ENCODE data around the gene KLLN. TPM values are rescaled to one million over a fixed set of nuclear protein-coding genes. Genes with fewer than 3 reads are reported as not detected.
"Not testable (repeated sequence)": the region's sequence is repeated elsewhere in the genome, so short reads cannot be mapped to it uniquely, and the experiment has no call there.

The KLLN gene
- total RNA-seq, 2 donors from 2014 or later: 0.45 to 0.78 TPM

DNA sequence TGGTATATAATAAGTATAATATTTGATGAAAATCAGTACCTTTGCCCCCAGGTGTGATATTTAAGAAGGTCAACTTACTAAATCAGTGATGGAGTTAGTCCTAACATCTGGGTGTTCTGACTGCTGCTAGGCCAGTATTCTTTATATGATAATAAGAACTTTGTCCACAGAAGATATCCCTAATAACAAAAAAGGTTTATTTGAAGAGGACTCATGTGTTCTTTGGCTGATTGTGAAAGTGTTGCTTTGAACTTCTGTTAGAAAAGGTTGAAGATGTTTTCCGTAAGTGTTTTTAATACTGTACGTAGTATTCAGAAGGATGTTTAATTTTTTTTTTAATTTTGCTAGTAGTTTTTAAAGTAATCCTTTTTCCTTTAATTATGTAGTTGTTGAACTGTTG is 10.3 kb upstream of the KLLN start:
- H3K9me3 Mint-ChIP-seq: no peaks in the 10 kb centered on the region
- no peak overlapping the region for H3K27ac Mint-ChIP-seq
- ATAC-seq (replicated peaks): no peak
- H3K27me3 Mint-ChIP-seq: no peaks in the 10 kb centered on the region
- no peak overlapping the region for H3K4me3 Mint-ChIP-seq
- H3K36me3 Mint-ChIP-seq (ENCODE audit: low read depth): peaks cover 46% of the 10 kb centered on the region
- H3K4me1 Mint-ChIP-seq: peaks cover 16% of the 10 kb centered on the region

DNA sequence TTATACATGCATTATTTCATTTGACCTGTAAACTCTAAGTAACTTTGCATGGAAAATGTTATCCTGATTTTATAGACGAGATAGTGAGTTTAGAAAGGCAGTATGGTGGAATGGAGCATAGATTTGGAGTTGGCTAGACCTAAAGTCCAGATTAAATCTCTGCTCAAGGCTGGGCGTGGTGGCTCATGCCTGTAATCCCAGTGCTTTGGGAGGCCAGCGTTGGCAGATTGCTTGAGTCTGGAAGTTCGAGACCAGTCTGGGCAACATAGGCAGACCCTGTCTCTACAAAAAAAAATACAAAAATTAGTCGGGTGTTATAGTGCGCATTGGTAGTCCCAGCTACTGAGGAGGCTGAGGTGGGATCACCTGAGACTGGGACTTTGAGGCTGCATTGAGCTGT is 9.5 kb upstream of the KLLN start:
- H3K4me1 Mint-ChIP-seq: peaks cover 19% of the 10 kb centered on the region
- peak overlapping the region; percentile 11 for H3K4me3 Mint-ChIP-seq
- no peak overlapping the region for H3K27ac Mint-ChIP-seq
- ATAC-seq (replicated peaks): no peak
- no peaks in the 10 kb centered on the region for H3K27me3 Mint-ChIP-seq
- peaks cover 44% of the 10 kb centered on the region for H3K36me3 Mint-ChIP-seq (ENCODE audit: low read depth)
- no peaks in the 10 kb centered on the region for H3K9me3 Mint-ChIP-seq

DNA sequence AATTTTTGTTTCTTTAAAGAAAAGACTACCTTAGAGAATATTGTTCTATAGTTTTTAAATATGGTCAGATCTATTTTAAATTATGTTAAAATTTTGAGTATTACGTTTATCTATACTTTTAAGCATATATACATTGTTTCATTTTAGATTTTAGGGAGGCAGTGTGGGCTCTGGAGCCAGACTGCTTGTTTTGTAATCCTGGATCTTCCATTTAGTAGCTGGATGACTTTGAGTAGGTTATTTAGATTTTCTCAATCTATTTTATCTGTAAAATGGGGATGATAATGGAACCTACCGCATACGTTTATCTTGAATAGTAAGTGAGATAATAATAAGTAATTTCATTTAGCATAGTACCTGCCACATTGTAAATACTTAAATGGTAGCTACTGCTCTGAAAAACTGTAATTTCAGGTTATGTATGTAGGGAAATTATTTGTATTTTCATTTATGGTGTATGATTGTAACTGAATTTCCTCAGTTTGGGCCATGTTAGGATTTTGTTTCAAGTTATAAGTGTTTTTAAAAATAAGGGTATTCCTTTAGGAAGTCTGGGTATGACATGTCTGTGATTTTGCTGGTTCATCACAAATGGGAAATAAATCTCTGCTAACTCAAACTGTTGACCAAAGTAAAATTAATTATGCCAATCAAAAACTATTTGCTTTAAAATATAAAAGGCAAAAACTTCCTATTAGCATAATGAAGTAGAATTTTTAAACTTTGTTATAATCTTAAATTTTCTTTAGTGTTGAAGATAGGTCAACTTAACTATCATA is 6.6 kb upstream of the KLLN start:
- no peaks in the 10 kb centered on the region for H3K9me3 Mint-ChIP-seq
- no peaks in the 10 kb centered on the region for H3K27me3 Mint-ChIP-seq
- peaks cover 58% of the 10 kb centered on the region for H3K36me3 Mint-ChIP-seq (ENCODE audit: low read depth)
- H3K27ac Mint-ChIP-seq: no peak overlapping the region
- H3K4me3 Mint-ChIP-seq: no peak overlapping the region
- no peak for ATAC-seq (replicated peaks)
- H3K4me1 Mint-ChIP-seq: peaks cover 35% of the 10 kb centered on the region

DNA sequence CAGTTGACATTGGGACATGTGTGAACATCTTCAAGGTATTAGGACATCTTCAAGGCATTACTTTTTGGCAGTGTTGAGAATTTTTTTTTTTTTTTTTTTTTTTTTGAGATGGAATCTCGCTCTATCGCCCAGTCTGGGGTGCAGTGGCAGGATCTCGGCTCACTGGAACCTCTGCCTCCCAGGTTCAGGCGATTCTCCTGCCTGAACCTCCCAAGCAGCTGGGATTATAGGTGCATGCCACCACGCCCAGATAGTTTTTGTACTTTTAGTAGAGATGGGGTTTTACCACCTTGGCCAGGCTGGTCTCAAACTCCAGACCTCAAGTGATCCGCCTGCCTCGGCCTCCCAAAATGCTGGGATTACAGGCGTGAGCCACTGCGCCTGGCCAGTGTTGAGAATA is 5.8 kb upstream of the KLLN start:
- not testable (repeated sequence) for H3K27me3 Mint-ChIP-seq; H3K9me3 Mint-ChIP-seq; H3K27ac Mint-ChIP-seq; ATAC-seq (replicated peaks)
- peaks cover 64% of the 10 kb centered on the region for H3K36me3 Mint-ChIP-seq (ENCODE audit: low read depth)
- peaks cover 35% of the 10 kb centered on the region for H3K4me1 Mint-ChIP-seq
- peak overlapping the region; percentile 64 for H3K4me3 Mint-ChIP-seq

DNA sequence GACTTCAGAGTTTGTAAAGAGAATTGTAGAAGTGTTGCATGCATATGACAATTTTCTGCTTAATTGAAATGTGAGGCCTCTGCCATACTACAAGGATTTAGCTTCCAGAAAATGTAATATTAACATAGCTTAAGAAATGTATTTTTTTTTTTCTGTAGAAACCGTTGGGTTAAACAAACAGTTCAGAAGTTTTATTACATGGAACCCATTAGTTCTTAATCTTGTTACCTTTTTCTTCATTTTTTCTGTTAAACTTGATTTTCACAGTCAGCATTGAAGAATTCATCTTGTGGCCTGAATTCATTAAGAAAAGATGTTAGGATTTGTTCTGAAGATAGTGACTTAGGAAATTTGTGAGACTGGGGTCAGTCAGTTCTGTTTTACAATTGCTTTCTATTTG is 4.9 kb upstream of the KLLN start:
- Mint-ChIP-seq H3K9me3 (no peaks in the 10 kb centered on the region), H3K27me3 (no peaks in the 10 kb centered on the region), H3K27ac (no peak overlapping the region), H3K4me3 (peak overlapping the region; percentile 64), H3K36me3 (ENCODE audit: low read depth) (peaks cover 59% of the 10 kb centered on the region), H3K4me1 (peaks cover 35% of the 10 kb centered on the region)
- no peak for ATAC-seq (replicated peaks)

DNA sequence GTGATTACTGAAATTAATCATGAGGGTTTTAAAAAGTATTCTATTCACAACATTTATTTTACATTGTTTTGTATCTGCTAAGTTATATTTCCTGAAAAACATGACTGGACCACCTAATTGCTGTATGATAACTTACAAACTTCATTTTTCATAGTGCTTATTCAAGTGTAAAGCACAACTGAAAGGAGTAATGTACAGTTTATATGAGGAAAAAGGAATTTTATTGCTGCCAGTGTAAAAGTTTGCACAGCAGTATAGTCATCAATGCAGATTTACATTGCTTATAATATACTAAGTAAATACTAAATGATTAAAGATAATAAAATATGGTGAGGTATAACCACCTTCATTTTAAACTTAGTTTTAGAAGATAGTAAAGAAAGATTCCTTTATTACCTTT is 4.1 kb upstream of the KLLN start:
- no peaks in the 10 kb centered on the region for H3K27me3 Mint-ChIP-seq
- peaks cover 59% of the 10 kb centered on the region for H3K36me3 Mint-ChIP-seq (ENCODE audit: low read depth)
- ATAC-seq (replicated peaks): no peak
- H3K4me3 Mint-ChIP-seq: peak overlapping the region; percentile 96
- H3K4me1 Mint-ChIP-seq: peaks cover 29% of the 10 kb centered on the region
- no peaks in the 10 kb centered on the region for H3K9me3 Mint-ChIP-seq
- H3K27ac Mint-ChIP-seq: no peak overlapping the region

DNA sequence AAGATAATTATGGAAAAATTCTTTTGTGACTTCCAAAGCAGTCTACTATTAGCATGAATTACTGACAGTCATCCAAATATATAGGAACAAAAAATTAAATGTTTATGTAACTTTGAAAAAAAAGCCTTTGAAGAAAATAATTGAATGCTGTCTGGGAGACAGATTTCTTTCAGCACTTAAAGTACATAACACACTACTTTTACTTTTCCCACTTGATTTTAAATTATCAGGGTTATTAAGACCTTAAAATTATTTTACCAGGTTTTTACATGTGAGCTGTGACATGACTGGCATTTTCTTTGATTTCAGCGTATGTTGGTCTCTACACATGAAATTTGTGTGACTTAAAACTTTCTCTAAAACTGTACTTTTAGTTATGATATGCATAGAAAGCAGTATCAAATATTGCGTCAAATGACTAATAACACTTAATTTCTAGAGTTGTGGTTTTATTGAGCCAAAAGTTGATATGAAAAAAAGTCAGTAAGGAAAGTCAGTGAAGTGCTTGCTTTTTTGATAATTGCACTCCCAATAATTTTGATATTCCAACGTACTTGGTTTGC is 3.2 kb upstream of the KLLN start:
- H3K9me3 Mint-ChIP-seq: no peaks in the 10 kb centered on the region
- H3K4me3 Mint-ChIP-seq: peak overlapping the region; percentile 96
- H3K27me3 Mint-ChIP-seq: no peaks in the 10 kb centered on the region
- no peak for ATAC-seq (replicated peaks)
- peak overlapping the region; percentile 47 for H3K27ac Mint-ChIP-seq
- H3K4me1 Mint-ChIP-seq: peaks cover 31% of the 10 kb centered on the region
- peaks cover 62% of the 10 kb centered on the region for H3K36me3 Mint-ChIP-seq (ENCODE audit: low read depth)

DNA sequence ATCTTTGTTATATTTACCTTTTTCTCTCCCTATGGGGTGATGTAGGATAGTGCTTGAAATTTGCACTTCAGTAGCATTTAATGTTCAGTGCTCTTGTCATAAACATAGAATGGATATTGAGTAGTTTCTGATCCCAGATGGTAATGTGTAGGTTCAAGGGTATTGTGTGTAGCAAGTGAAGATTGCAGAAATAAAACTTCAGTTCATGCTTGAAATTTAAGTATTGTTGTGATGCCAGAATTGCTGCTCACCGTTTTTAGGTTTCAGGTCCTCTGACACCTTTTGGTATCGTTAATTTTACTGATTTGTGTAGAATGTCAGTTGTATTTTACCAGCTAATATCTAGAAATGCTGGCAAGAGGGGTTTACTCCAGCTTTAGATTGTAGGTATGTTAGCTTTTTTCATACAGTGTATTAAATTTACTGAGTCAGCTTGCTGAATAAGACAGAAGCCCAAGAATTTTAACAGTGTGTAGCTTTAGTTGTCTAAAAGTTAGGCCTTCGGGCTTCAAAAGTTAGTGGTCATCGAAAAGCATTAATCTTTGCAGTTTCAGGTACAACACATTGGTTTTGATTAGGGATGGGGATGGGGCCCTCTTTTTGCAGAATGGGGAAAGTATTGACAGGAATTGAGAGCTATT is 2.0 kb upstream of the KLLN start:
- Mint-ChIP-seq H3K36me3 (ENCODE audit: low read depth) (peaks cover 52% of the 10 kb centered on the region), H3K27ac (peak overlapping the region; percentile 90), H3K4me1 (peaks cover 27% of the 10 kb centered on the region), H3K9me3 (no peaks in the 10 kb centered on the region), H3K27me3 (no peaks in the 10 kb centered on the region), H3K4me3 (peak overlapping the region; percentile 96)
- no peak for ATAC-seq (replicated peaks)

DNA sequence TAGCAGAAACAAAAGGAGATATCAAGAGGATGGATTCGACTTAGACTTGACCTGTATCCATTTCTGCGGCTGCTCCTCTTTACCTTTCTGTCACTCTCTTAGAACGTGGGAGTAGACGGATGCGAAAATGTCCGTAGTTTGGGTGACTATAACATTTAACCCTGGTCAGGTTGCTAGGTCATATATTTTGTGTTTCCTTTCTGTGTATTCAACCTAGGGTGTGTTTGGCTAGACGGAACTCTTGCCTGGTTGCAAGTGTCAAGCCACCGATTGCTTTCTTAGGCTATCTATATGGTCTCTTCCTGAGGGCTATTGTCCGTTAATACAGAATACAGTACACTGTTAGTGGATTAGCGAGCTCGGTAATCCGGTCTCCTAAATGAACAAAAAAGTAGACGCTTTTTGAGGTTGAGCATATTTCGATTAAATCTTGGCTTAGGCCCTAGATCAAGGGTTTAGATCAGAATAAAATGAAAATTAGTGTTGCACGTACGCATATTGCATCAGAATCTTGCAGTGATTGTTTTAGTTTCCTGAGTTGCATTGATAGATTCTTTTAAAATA is 1.2 kb upstream of the KLLN start:
- Mint-ChIP-seq H3K9me3 (no peaks in the 10 kb centered on the region), H3K27me3 (no peaks in the 10 kb centered on the region), H3K36me3 (ENCODE audit: low read depth) (peaks cover 52% of the 10 kb centered on the region), H3K4me3 (peak overlapping the region; percentile 96), H3K4me1 (peaks cover 29% of the 10 kb centered on the region), H3K27ac (peak overlapping the region; percentile 90)
- ATAC-seq (replicated peaks): peak; percentile 9

DNA sequence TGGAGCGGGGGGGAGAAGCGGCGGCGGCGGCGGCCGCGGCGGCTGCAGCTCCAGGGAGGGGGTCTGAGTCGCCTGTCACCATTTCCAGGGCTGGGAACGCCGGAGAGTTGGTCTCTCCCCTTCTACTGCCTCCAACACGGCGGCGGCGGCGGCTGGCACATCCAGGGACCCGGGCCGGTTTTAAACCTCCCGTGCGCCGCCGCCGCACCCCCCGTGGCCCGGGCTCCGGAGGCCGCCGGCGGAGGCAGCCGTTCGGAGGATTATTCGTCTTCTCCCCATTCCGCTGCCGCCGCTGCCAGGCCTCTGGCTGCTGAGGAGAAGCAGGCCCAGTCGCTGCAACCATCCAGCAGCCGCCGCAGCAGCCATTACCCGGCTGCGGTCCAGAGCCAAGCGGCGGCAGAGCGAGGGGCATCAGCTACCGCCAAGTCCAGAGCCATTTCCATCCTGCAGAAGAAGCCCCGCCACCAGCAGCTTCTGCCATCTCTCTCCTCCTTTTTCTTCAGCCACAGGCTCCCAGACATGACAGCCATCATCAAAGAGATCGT is 690 bp upstream of the KLLN start:
- not testable (repeated sequence) for H3K9me3 Mint-ChIP-seq, H3K27me3 Mint-ChIP-seq
- peaks cover 29% of the 10 kb centered on the region for H3K4me1 Mint-ChIP-seq
- peak overlapping the region; percentile 90 for H3K27ac Mint-ChIP-seq
- peak; percentile 9 for ATAC-seq (replicated peaks)
- peak overlapping the region; percentile 96 for H3K4me3 Mint-ChIP-seq
- H3K36me3 Mint-ChIP-seq (ENCODE audit: low read depth): peaks cover 48% of the 10 kb centered on the region

DNA sequence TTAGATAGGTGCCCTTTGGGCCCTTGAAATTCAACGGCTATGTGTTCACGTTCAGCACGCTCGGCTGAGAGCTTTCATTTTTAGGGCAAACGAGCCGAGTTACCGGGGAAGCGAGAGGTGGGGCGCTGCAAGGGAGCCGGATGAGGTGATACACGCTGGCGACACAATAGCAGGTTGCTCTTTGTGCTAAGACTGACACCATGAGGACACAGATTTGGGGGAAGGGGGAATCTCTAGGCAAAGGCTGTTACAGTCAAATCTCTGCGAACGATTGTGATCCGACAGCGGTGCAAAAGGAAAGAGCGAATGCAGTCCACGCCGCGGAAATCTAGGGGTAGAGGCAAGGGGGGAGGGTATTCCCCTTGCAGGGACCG is 667 bp downstream of the KLLN start:
- H3K27me3 Mint-ChIP-seq: no peaks in the 10 kb centered on the region
- peaks cover 38% of the 10 kb centered on the region for H3K36me3 Mint-ChIP-seq (ENCODE audit: low read depth)
- ATAC-seq (replicated peaks): peak; percentile 48
- no peaks in the 10 kb centered on the region for H3K9me3 Mint-ChIP-seq
- peaks cover 23% of the 10 kb centered on the region for H3K4me1 Mint-ChIP-seq
- H3K4me3 Mint-ChIP-seq: peak overlapping the region; percentile 96
- peak overlapping the region; percentile 91 for H3K27ac Mint-ChIP-seq

DNA sequence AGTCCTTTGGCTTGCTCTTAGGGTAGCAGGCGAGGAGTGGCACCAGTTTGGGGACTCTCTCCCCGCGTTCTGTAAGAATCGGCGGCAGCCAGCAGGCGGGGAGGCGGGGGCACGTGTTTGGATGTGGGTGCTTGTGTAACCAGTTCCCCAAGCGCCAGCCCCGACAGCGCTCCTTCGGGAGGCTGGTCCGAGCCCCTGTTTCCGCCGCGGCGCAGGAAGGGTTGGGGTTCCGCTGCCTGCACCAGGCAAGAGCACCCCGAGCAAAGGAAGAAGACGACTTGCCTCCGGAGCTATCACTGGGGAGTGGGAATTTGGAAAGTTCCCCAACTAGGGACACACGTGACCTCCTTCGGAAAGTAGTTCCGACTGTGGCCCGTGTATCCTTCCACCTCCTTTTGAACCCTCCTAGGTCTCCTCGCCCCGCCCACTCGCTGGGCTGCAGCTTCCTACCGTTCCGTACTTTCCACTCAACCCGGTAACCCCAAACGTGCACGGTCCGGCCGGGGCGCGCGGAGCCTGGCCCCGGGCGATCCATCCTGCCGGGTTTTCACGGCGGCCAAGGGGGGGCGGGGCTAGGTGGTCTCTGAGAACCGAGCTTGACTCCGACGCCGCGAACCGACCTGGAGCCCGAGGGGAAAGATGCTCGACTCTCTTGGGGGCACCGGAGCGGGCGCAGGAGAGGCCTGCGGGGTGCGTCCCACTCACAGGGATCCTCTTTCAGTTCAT is 1.2 kb downstream of the KLLN start:
- H3K4me3 Mint-ChIP-seq: peak overlapping the region; percentile 96
- peaks cover 23% of the 10 kb centered on the region for H3K4me1 Mint-ChIP-seq
- H3K9me3 Mint-ChIP-seq: no peaks in the 10 kb centered on the region
- peak; percentile 59 for ATAC-seq (replicated peaks)
- peaks cover 33% of the 10 kb centered on the region for H3K36me3 Mint-ChIP-seq (ENCODE audit: low read depth)
- H3K27me3 Mint-ChIP-seq: no peaks in the 10 kb centered on the region
- peak overlapping the region; percentile 91 for H3K27ac Mint-ChIP-seq

DNA sequence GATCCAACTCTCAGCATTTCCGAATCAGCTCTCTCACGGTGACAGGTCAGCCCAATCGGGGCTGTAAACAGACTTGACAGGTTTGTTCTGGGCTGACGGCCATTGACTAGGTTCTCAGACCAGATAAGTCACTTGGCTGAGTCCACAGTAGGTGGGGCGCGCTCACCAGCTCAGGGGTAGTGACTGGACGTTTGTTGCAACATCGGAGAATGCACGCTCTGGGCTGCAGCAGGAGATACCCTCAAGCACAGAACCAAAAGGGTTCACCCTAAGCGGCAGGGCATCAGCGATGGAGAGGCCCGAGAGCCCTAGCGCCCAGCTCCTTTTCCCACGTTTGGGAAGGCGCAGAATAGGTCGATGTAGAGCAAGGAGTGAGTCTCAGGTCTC is 1.8 kb downstream of the KLLN start:
- ATAC-seq (replicated peaks): no peak

DNA sequence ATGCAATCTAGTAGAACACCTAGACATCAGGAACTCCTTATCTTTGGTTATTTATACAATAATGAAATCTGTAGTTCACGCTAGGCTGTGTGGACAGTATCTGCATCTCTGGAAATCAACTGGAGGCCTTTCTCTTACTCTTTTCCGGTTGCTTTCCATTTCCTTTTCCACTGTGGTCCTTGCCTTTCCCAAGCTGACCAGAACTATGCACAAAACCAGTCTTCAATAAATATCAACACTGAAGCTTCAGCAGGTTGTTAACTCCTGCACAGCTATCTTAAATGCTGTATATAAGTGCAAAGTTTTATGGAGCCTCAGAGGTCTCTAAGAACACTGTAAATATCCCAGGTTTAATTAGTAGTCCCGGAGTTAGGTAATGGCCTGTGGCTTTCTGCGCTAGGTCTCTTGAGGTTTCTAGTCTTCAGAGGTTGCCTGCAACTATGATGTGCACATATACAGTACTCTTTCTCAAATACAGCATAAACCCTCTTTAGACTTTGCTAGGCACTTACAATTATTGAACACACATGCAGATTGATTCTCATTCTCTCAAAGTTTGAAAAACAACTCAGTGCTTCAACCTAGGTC is 2.4 kb downstream of the KLLN start:
- no peak for ATAC-seq (replicated peaks)
- Mint-ChIP-seq H3K27ac (no peak overlapping the region), H3K4me3 (peak overlapping the region; percentile 96), H3K4me1 (peaks cover 16% of the 10 kb centered on the region), H3K27me3 (no peaks in the 10 kb centered on the region), H3K36me3 (ENCODE audit: low read depth) (peaks cover 21% of the 10 kb centered on the region), H3K9me3 (no peaks in the 10 kb centered on the region)

More for the DNA sequence above, 1.8 kb downstream of the KLLN start:
- peak overlapping the region; percentile 91 for H3K27ac Mint-ChIP-seq
- H3K27me3 Mint-ChIP-seq: no peaks in the 10 kb centered on the region
- H3K9me3 Mint-ChIP-seq: no peaks in the 10 kb centered on the region
- peaks cover 27% of the 10 kb centered on the region for H3K36me3 Mint-ChIP-seq (ENCODE audit: low read depth)
- H3K4me1 Mint-ChIP-seq: peaks cover 18% of the 10 kb centered on the region
- H3K4me3 Mint-ChIP-seq: peak overlapping the region; percentile 96
